Measurements from ENCODE around the gene PRLR.

GRCh38 chr5:35177783-35178182 is 52.5 kb downstream of the PRLR start:
- TF ChIP-seq CTCF (IDR thresholded peaks at IDR 0.05; ENCODE audit: low read depth, low read length) (no peak), POLR2A (IDR thresholded peaks at IDR 0.05; ENCODE audit: extremely low read depth, insufficient read length) (no peak), MAX (IDR thresholded peaks at IDR 0.05; ENCODE audit: low read depth, low read length) (no peak)

Data from NB4 (cell line).